Right lobe of liver (tissue), 4 donors: ENCODE measurements around the gene MARK4.

Experiments
- CTCF ChIP-seq, 4 donors: fragments of 200-600 bp in 3 of 4; fragments of 450-650 bp in 1 of 4; IDR thresholded peaks; one replicate each; pipeline versions ENCODE4 v1.5.1 to v1.8.0; 2016 to 2022; ENCODE audit warnings: antibody characterized with exemption in 4 of 4, mild to moderate bottlenecking in 2 of 4
- POLR2A ChIP-seq: fragments of 450-650 bp; IDR thresholded peaks from one replicate; pipeline ENCODE4 v1.6.1; 2017; ENCODE audit warnings: antibody characterized with exemption, mild to moderate bottlenecking
- donor health status: DM: no; HTN: no; CAD: no.
- donor health status: DM: no; HTN: no; CAD: no.
- donor health status: DM: no; HTN: yes; CAD: no.

- no peak for TF ChIP-seq CTCF (IDR thresholded peaks at IDR 0.05)
- TF ChIP-seq POLR2A = no peak
These were observed 4.6 kb downstream of the MARK4 start for GRCh38 chr19:45255611-45256157.
